CD4-positive, alpha-beta T cell treated with Interleukin-12 subunit alpha and Interleukin-12 subunit beta, for 1 hour (primary cell): ENCODE results near the gene ALS2CL.
A peak's percentile ranks its signal among the peaks of the same experiment; 100 is the strongest.
"Not testable (repeated sequence)": the region's sequence is repeated elsewhere in the genome, so short reads cannot be mapped to it uniquely, and the experiment has no call there.

Source experiments
- DNase-seq: peaks from one replicate; pipeline ENCODE4 v3.0.0-alpha.2; 2020

Gene ALS2CL

GRCh38 chr3:46693038-46693891 lies at the start of gene ALS2CL:
TSS of gene ALS2CL (minus strand) at chr3:46693679. CDS start at chr3:46689440, 4,239 bp downstream.
- peak; percentile 82 for DNase-seq

GRCh38 chr3:46742992-46743585 lies 49.6 kb upstream of the ALS2CL start:
- no peak for DNase-seq

GRCh38 chr3:46739565-46739964 lies 46.1 kb upstream of the ALS2CL start:
- not testable (repeated sequence) for DNase-seq

DNA sequence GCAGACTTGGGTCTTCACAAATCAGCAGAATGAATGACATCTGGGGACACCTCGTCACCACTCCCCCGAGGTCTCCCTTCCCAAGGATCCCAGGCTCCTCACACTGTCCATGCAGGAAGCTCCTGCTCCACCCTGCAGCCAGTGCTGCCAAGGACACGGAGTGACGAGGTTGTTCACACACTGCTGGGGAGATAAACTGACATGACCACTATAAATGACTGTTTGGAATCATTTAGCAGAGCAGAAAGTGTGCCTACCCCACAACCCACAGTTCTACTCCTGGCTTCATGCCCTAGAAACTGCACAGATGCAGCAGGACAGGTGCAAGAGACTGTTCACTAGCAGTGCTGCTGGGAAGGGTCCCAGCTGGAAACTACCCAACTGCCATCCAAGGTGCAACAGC lies 43.9 kb upstream of the ALS2CL start:
- DNase-seq, result no peak

GRCh38 chr3:46736006-46736872 lies 42.8 kb upstream of the ALS2CL start:
- DNase-seq, result no peak

DNA sequence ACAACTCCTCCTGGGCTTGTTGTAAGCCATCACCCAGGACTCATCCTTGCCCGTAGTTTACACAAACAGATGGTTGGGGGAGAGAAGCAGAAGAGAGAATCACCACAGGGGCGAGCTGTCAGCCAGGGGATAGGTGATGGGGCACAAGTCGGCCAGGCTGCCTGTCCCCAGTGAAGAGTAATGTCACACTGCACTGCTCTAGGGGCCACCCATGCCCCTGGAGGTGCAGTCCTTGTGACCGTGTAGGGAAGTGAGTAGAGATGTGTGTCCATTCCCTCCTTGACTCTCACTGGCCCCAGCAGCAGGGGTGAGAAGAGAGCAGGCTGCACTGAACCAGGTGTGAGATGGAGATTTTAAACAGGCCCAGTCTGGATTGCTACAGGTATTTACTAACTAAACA lies 41.3 kb upstream of the ALS2CL start:
- no peak for DNase-seq

GRCh38 chr3:46733026-46733800 lies 39.7 kb upstream of the ALS2CL start:
- no peak for DNase-seq

GRCh38 chr3:46731795-46732194 lies 38.3 kb upstream of the ALS2CL start:
- no peak for DNase-seq

- no peak for DNase-seq
These were observed 37.3 kb upstream of the ALS2CL start for GRCh38 chr3:46730819-46731218.

DNA sequence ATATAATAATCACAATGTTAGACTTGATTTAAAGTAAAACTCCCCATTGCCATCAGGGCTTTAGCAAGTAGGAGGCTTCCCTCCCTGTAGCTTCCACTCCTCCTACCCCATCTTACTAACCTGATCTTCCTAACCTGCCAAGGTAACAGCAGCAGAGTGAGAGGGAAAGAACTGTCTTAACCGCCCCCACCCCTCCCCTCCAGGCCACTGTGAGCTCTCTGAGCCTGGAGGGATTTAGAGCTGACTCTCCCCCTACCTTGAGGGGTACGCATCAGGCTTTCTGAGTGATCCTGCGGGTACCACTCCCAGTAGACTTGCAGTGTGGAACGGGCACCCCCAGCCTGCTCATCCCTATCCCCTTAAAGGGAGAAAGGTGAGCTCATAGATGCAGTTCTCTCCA lies 35.6 kb upstream of the ALS2CL start:
- DNase-seq, result no peak

- DNase-seq, result no peak
These were observed 32.3 kb upstream of the ALS2CL start for GRCh38 chr3:46725621-46726314.

DNA sequence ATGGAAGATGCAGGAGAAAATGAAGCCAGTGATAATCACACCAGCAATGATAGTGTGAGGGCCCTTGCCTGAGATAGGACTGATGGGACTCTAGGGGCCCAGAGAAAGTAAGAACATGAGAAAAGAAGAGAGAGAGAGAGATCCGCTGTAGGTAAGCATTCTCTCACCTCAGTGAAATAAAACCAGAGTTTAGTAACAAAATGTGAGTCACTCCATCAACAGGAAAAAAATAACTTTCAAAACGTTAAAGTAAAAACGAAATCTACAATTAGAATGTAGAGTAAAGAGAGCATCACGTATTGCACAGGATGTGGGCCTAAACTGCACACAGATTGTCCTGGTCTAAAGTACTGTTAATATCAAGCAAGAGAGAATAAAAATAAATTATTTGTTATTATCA lies 30.9 kb upstream of the ALS2CL start:
- DNase-seq, result no peak

DNA sequence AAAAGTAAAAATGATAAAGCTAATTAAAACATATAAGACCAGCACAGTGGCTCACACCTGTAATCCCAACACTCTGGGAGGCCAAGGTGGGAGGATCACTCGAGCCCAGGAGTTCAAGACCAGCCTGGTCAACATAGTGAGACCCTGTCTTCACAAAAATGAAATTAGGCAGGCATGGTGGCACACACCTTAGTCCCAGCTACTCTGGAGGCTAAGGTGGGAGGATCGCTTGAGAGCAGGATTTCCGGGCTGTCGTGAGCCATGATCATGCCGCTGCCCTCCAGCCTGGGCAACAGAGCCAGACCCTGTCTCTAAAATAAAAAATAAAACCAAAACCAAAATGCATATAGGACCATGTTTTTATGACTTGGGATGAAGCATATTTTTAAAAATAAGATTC lies 29.0 kb upstream of the ALS2CL start:
- DNase-seq, result no peak

DNA sequence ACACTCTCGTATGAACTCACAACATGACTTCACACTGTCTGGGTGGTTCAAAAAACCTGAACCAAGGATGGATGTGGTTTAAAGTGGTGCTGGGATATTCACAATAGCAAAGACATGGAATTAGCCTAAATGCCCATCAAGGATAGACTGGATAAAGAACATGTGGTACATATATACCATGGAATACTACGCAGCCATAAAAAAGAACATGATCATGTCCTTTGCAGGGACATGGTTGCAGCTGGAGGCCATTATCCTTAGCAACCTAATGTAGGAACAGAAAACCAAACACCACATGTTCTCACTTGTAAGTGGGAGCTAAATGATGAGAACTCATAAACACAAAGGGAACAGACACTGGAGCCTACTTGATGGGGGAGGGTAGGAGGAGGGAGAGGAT lies 27.5 kb upstream of the ALS2CL start:
- no peak for DNase-seq

DNA sequence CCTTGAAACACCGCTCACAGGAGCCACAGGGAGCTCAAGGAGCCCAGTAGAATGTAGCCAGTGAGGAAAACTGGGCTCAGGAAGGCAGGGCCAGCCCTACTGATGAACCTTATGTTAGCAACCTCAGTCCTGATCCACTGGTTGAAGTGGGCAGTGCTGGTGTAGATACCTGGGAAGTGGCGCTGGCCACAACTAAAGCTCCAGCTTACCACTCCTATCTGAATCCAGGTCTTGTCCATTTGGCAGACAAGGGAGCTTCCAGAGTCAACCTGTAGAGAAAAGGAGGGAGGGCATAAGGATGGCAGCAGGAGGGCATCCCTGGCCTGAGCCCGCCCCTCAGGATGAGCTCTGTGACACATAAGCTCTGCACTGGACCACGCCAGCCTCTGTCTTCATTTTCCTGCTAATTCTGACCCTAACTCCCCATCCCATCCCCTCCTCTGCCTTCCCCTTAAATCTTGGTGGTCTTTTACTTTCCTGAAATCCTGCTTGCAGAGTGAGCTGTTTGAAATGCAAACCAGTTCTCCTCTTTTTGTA lies 26.3 kb upstream of the ALS2CL start:
- DNase-seq, result no peak

GRCh38 chr3:46719044-46719565 lies 25.6 kb upstream of the ALS2CL start:
- DNase-seq, result no peak

GRCh38 chr3:46717447-46718231 lies 24.2 kb upstream of the ALS2CL start, which contains the start of gene PRSS50:
TSS of gene PRSS50 (minus strand) at chr3:46717869. CDS start at chr3:46717824, 45 bp downstream.
- DNase-seq, result no peak

DNA sequence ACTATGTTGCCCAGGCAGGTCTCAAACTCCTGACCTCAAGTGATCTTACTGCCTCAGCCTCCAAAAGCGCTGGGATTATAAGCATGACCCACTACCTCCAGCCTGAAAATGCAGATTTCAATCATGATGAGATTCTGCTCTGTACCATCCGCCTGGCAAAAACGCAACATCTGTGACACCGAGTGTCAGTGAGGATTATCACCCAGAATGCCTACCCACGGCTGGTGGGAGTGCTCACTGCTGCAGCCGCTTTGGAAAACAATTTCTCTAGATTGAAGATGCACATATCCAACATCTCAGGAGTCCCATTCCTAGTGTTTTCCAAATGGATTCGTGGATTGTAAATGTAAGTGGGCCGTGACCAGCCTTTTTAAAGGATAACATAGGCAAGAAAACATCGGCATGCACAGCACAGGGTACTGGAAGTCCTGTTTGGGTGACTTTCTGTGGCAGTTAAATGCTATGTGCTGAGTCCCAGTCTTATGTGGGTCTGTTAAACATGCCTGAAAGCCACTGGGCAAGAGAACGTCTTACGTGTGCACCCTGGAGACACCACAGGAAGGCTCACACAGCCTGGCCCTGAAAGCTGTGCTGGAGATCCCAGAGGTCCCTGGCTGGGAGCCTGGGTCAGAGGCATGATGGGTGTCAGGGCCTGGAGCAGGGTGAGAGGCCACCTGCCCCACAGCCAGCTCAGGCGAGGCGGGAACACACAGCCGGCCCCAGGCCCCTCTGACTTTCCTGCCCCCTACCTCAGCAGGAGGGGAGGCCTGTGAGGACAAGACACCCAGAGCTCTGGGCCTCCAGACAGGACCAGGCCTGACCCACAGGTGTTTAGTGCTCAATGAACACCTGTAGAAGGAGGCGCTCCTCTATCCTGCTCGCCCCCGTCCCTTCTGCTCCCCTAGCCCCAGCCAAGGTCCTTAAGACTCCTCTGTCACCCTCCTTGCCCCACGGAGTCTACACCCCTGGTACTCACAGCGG lies 23.3 kb upstream of the ALS2CL start:
- no peak for DNase-seq

- DNase-seq, result no peak
These were observed 22.2 kb upstream of the ALS2CL start for GRCh38 chr3:46715507-46716175.
